Epithelial cell of prostate (primary cell): Measurements from ENCODE around the gene EDEM2.
A peak's percentile ranks its signal among the peaks of the same experiment; 100 is the strongest.
"Not testable (repeated sequence)": the region's sequence is repeated elsewhere in the genome, so short reads cannot be mapped to it uniquely, and the experiment has no call there.

Experiments used
- DNase-seq: peaks from one replicate; pipeline ENCODE4 v3.0.0-alpha.2; 2011; ENCODE audit warnings: low read depth, low spot score
- H3K27ac ChIP-seq: fragments of 450-650 bp; 2 replicates; pipeline ENCODE4 v1.5.1; 2017; ENCODE audit warnings: mild to moderate bottlenecking

EDEM2 gene

GRCh38 chr20:35133031-35133430, 14.1 kb downstream of the EDEM2 start:
- no peak overlapping the region for H3K27ac ChIP-seq
- DNase-seq = no peak

- no peak for DNase-seq
- no peak overlapping the region for H3K27ac ChIP-seq
These were observed 15.2 kb downstream of the EDEM2 start for GRCh38 chr20:35131934-35132333.

GRCh38 chr20:35129647-35130069, 17.5 kb downstream of the EDEM2 start:
- DNase-seq = no peak
- peak overlapping the region; percentile 79 for H3K27ac ChIP-seq

GRCh38 chr20:35125753-35126152, 21.4 kb downstream of the EDEM2 start:
- DNase-seq = no peak
- H3K27ac ChIP-seq = no peak overlapping the region

GRCh38 chr20:35122756-35123405, 24.3 kb downstream of the EDEM2 start:
- no peak overlapping the region for H3K27ac ChIP-seq
- no peak for DNase-seq

- no peak overlapping the region for H3K27ac ChIP-seq
- DNase-seq = no peak
These were observed 25.9 kb downstream of the EDEM2 start for GRCh38 chr20:35121186-35121585.

GRCh38 chr20:35120012-35120701, 27.0 kb downstream of the EDEM2 start:
- no peak for DNase-seq
- H3K27ac ChIP-seq = no peak overlapping the region

GRCh38 chr20:35117629-35118028, 29.5 kb downstream of the EDEM2 start:
- H3K27ac ChIP-seq = no peak overlapping the region
- DNase-seq = no peak

- H3K27ac ChIP-seq = no peak overlapping the region
- DNase-seq = no peak
These were observed 29.9 kb downstream of the EDEM2 start for GRCh38 chr20:35117196-35117595.

GRCh38 chr20:35116258-35116657, 30.9 kb downstream of the EDEM2 start:
- DNase-seq = no peak
- H3K27ac ChIP-seq = no peak overlapping the region

GRCh38 chr20:35115606-35116005, 31.5 kb downstream of the EDEM2 start:
- DNase-seq = no peak
- no peak overlapping the region for H3K27ac ChIP-seq

GRCh38 chr20:35112276-35112675, 34.9 kb downstream of the EDEM2 start:
- H3K27ac ChIP-seq = peak overlapping the region; percentile 98
- not testable (repeated sequence) for DNase-seq

- DNase-seq = peak; percentile 18
- peak overlapping the region; percentile 98 for H3K27ac ChIP-seq
These were observed 35.8 kb downstream of the EDEM2 start for GRCh38 chr20:35111141-35111888.

- DNase-seq = peak; percentile 49
- peak overlapping the region; percentile 60 for H3K27ac ChIP-seq
These were observed 38.2 kb downstream of the EDEM2 start for GRCh38 chr20:35108921-35109320.

- DNase-seq = no peak
- no peak overlapping the region for H3K27ac ChIP-seq
These were observed 40.2 kb downstream of the EDEM2 start for GRCh38 chr20:35106827-35107380.

- H3K27ac ChIP-seq = no peak overlapping the region
- no peak for DNase-seq
These were observed 42.3 kb downstream of the EDEM2 start for GRCh38 chr20:35104685-35105295.

GRCh38 chr20:35101620-35102019, 45.5 kb downstream of the EDEM2 start:
- no peak overlapping the region for H3K27ac ChIP-seq
- no peak for DNase-seq

- H3K27ac ChIP-seq = peak overlapping the region; percentile 92
These were observed 53.8 kb downstream of the EDEM2 start for GRCh38 chr20:35093267-35093884.

GRCh38 chr20:35092524-35093266, 54.4 kb downstream of the EDEM2 start, which contains the start of gene TRPC4AP:
Gene TRPC4AP (minus strand): TSS chr20:35092807. CDS start chr20:35092781, 26 bp downstream.
- peak within 1 kb of the TSS; percentile 92 for H3K27ac ChIP-seq
- no peak for DNase-seq

More at GRCh38 chr20:35093267-35093884, 53.8 kb downstream of the EDEM2 start:
- no peak for DNase-seq
